ENCODE results near the gene FAM120B.

FAM120B gene

GRCh38 chr6:170362121-170362520 is 55.6 kb downstream of the FAM120B start:
- DNase-seq, result no peak

- DNase-seq, result no peak
Observed at GRCh38 chr6:170363255-170363654, 56.7 kb downstream of the FAM120B start.

- DNase-seq, result no peak
Observed at GRCh38 chr6:170365121-170365520, 58.6 kb downstream of the FAM120B start.

GRCh38 chr6:170365593-170365992 is 59.0 kb downstream of the FAM120B start:
- no peak for DNase-seq

- DNase-seq, result no peak
Observed at GRCh38 chr6:170366248-170366960, 59.8 kb downstream of the FAM120B start.

GRCh38 chr6:170367241-170367640 is 60.7 kb downstream of the FAM120B start:
- no peak for DNase-seq

GRCh38 chr6:170368544-170368943 is 62.0 kb downstream of the FAM120B start:
- no peak for DNase-seq

GRCh38 chr6:170369403-170369802 is 62.8 kb downstream of the FAM120B start:
- DNase-seq, result no peak

- no peak for DNase-seq
Observed at GRCh38 chr6:170370416-170370815, 63.9 kb downstream of the FAM120B start.

- DNase-seq, result no peak
Observed at GRCh38 chr6:170371080-170371479, 64.5 kb downstream of the FAM120B start.

- DNase-seq, result no peak
Observed at GRCh38 chr6:170371588-170371987, 65.0 kb downstream of the FAM120B start.

GRCh38 chr6:170372380-170373325 is 66.1 kb downstream of the FAM120B start:
- no peak for DNase-seq

- DNase-seq, result no peak
Observed at GRCh38 chr6:170374571-170375444, 68.2 kb downstream of the FAM120B start.

GRCh38 chr6:170375661-170376060 is 69.1 kb downstream of the FAM120B start:
- DNase-seq, result no peak

- no peak for DNase-seq
Observed at GRCh38 chr6:170376386-170377043, 70.0 kb downstream of the FAM120B start.

GRCh38 chr6:170378502-170378901 is 71.9 kb downstream of the FAM120B start:
- DNase-seq, result no peak

- DNase-seq, result no peak
Observed at GRCh38 chr6:170381562-170381961, 75.0 kb downstream of the FAM120B start.

- DNase-seq, result no peak
Observed at GRCh38 chr6:170383466-170384035, 77.0 kb downstream of the FAM120B start.

- no peak for DNase-seq
Observed at GRCh38 chr6:170385506-170385905, 78.9 kb downstream of the FAM120B start.

- DNase-seq, result no peak
Observed at GRCh38 chr6:170388113-170388512, 81.6 kb downstream of the FAM120B start.

GRCh38 chr6:170393033-170393432 is 86.5 kb downstream of the FAM120B start:
- no peak for DNase-seq

GRCh38 chr6:170393807-170394399 is 87.3 kb downstream of the FAM120B start:
- DNase-seq, result no peak

Measured in stimulated activated CD4-positive, alpha-beta T cell treated with anti-CD3 and anti-CD28 coated beads, Interleukin-12 subunit alpha, Interleukin-12 subunit beta, amount 100 ng/mL, for 4 hours (primary cell).